HG02571 (cell line): ENCODE results near the gene ADPRH.
A peak's percentile ranks its signal among the peaks of the same experiment; 100 is the strongest.

Experiments used
- ATAC-seq: cut with Tn5 transposase; IDR thresholded peaks from one replicate; pipeline ENCODE4 v1.9.1; 2021; ENCODE audit warnings: mild to moderate bottlenecking, moderate library complexity; ENCODE audit not compliant: unreplicated experiment

The ADPRH gene

DNA sequence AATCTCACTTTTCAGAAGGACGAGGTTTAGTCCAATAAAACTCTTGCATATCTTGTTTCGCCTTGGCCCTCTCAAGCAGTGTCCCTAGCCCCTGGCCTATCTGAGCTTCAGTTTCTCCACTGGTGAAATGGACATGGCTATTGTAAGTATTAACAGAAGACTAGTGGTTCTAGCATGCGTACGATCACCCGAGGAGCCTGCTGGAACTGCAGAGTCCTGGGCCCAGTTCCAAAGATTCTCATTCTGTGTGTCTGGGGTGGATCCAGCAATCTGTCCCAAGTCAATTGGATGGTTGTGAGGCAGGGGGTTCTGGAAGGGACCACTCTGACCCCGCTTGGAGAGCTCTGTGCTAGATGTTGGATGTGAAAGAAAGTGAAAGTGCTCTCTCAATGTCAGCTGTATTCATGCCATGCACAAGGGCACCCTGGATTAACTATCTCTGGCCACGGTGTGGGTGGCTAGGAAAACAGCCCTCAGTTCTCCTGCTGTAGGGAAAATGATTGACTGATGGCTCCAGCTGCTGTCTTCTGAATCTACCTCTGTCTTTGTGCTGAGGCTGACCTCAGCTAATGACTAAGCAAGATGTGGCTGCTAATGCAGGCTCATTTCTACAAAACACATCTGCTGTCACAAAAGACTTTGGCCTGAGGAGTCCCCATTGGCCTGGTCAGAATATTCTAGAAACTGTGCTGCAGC lies 16.5 kb downstream of the ADPRH start:
- ATAC-seq, result no peak

- no peak for ATAC-seq
Observed at GRCh38 chr3:119596398-119596797, 17.1 kb downstream of the ADPRH start.

- no peak for ATAC-seq
Observed at GRCh38 chr3:119597548-119598288, 18.4 kb downstream of the ADPRH start, which contains the start of gene PLA1A. Gene PLA1A, plus strand, starts transcription at chr3:119597885. Its CDS starts 29 bp downstream, at chr3:119597914.

- ATAC-seq, result peak; percentile 46
Observed at GRCh38 chr3:119598410-119599098, 19.3 kb downstream of the ADPRH start.

GRCh38 chr3:119599558-119600174 lies 20.4 kb downstream of the ADPRH start:
- no peak for ATAC-seq

- ATAC-seq, result peak; percentile 63
Observed at GRCh38 chr3:119600732-119601131, 21.4 kb downstream of the ADPRH start.

- no peak for ATAC-seq
Observed at GRCh38 chr3:119601154-119601553, 21.9 kb downstream of the ADPRH start.

- no peak for ATAC-seq
Observed at GRCh38 chr3:119602676-119603075, 23.4 kb downstream of the ADPRH start.

DNA sequence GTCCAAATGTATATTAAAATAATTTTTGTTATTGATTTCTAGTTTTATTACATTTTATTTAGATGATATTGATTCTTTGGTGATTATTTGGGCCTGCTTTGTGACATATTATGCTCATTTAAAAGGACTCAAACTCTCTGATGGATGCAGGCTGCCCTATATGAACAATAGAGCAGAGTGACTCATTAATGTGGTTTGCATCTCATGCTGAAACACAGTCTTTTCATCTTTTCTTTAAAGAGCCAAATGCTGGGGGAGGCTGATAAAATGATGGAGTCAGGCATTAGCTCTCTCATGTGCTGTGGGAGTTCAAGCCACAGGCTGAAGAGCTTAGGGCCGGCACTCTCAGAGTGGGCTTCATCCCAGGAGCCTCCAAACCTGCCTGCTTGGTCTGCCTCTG lies 25.6 kb downstream of the ADPRH start:
- ATAC-seq, result no peak

- ATAC-seq, result no peak
Observed at GRCh38 chr3:119608405-119609000, 29.2 kb downstream of the ADPRH start.

GRCh38 chr3:119609301-119609700 lies 30.0 kb downstream of the ADPRH start:
- ATAC-seq, result no peak

GRCh38 chr3:119611664-119612063 lies 32.4 kb downstream of the ADPRH start:
- ATAC-seq, result no peak

DNA sequence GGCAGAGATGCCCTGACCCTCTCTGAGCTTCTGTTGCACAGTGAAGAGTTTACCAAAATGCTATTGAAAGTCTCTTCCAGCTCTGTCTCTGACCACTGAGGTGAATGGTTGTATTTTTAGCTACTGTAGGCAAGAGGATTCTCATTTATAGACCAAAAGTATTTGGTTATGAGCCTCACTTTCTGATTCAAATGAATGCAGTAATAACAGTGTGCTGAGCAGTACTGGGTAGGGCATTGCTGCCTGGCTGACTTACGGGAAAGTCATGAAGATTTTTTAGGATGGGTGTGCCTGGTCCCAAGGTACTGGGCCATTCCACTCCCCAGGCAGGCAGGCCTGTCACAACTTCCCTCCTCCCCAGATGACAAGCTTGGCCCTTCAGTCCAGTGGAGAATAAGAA lies 33.9 kb downstream of the ADPRH start:
- no peak for ATAC-seq

DNA sequence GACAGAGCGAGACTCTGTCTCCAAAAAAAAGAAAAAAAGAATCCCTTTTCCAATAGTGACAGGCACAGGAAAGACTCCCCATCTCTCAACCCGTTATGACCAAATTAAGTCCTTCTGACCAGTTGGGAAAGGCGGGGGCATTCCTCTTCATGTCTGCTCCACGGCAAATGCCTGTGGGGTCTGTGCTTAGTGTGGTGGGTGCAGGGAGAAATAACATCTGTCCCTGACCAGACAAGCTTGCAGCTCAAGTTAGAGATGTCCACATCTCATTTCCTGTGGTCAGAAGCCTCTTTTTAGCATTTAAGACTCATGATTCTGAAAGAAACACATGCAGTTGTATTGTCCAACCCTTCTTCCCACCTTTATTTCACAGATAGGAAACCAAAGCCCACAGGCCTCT lies 34.6 kb downstream of the ADPRH start:
- ATAC-seq, result no peak

DNA sequence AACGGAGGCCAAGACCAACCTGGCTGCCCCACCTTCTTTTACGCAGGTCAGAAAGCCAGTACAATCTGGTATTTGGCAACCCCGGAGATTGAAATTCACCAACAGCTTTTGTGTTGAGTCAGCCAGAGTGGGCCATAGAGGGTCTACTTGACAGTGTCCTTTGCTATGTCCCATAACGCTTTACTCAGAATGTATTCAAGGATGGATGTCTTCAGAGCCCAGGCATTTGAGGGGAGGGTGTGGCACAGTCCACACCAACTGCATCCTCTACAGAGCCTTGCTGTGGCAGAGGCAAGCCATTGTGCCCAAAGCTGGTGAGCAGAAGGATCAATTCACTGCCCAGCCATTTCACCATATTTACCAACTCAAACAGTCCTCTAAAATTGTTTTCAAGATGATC lies 36.8 kb downstream of the ADPRH start:
- no peak for ATAC-seq

GRCh38 chr3:119619094-119619493 lies 39.8 kb downstream of the ADPRH start:
- ATAC-seq, result no peak

GRCh38 chr3:119620899-119621298 lies 41.6 kb downstream of the ADPRH start:
- ATAC-seq, result no peak

DNA sequence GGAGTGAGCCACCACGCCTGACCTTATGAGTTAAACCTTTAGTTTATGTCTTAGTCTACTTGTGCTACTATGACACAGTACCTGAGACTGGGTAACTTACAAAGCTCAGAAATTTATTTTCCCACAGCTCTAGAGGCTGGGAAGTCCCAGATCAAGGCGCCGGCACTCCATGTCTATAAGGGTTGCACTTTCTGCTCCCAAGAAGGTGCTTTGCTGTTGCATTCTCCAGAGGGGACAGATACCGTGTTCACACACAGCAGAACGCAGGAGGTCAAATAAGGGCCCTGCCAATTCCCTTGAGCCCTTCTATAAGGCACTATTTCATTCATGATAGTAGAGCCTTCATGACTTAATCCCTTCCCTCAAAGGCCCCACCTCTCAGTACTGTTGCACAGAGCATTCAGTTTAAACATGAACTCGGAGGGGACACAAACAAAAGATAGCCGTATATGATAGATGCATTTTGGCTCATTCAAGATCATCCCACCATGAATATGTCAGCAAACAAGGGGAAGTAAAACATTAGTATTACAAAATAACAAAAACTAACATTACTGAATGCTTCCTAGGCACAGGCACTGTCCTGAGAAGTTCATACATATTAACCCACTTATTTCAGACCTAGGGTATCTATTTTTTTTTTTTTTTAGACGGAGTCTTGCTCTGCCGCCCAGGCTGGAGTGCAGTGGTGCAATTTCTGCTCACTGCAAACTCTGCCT lies 44.9 kb downstream of the ADPRH start:
- ATAC-seq, result no peak

GRCh38 chr3:119625451-119626153 lies 46.3 kb downstream of the ADPRH start:
- ATAC-seq, result no peak

GRCh38 chr3:119626196-119626595 lies 46.9 kb downstream of the ADPRH start:
- no peak for ATAC-seq
